GM21367 (cell line): ENCODE data around the gene TTYH2.

Experiments used
- ATAC-seq: cut with Tn5 transposase; IDR thresholded peaks from one replicate; pipeline ENCODE4 v1.9.1; 2021; ENCODE audit not compliant: unreplicated experiment

TTYH2 gene

GRCh38 chr17:74282587-74283370 lies 69.4 kb downstream of the TTYH2 start:
- ATAC-seq: no peak

GRCh38 chr17:74283371-74283673 lies 70.0 kb downstream of the TTYH2 start:
- no peak for ATAC-seq

- no peak for ATAC-seq
These were observed 73.7 kb downstream of the TTYH2 start for GRCh38 chr17:74287031-74287602.

- no peak for ATAC-seq
These were observed 75.4 kb downstream of the TTYH2 start for GRCh38 chr17:74288785-74289184.

- ATAC-seq: no peak
These were observed 76.3 kb downstream of the TTYH2 start for GRCh38 chr17:74289688-74290087.

GRCh38 chr17:74290340-74290739 lies 77.0 kb downstream of the TTYH2 start:
- ATAC-seq: no peak

- no peak for ATAC-seq
These were observed 79.1 kb downstream of the TTYH2 start for GRCh38 chr17:74292495-74292894.

GRCh38 chr17:74295625-74296547 lies 82.5 kb downstream of the TTYH2 start:
- no peak for ATAC-seq

GRCh38 chr17:74296548-74296936 lies 83.2 kb downstream of the TTYH2 start:
- ATAC-seq: no peak

- ATAC-seq: no peak
These were observed 84.6 kb downstream of the TTYH2 start for GRCh38 chr17:74297941-74298340.

GRCh38 chr17:74298778-74299177 lies 85.4 kb downstream of the TTYH2 start:
- no peak for ATAC-seq

- ATAC-seq: no peak
These were observed 86.0 kb downstream of the TTYH2 start for GRCh38 chr17:74299226-74300009.

- no peak for ATAC-seq
These were observed 89.9 kb downstream of the TTYH2 start for GRCh38 chr17:74303305-74303704.

- no peak for ATAC-seq
These were observed 90.8 kb downstream of the TTYH2 start for GRCh38 chr17:74304184-74304583.

- ATAC-seq: no peak
These were observed 92.7 kb downstream of the TTYH2 start for GRCh38 chr17:74305865-74306654.

GRCh38 chr17:74307984-74308773 lies 94.8 kb downstream of the TTYH2 start:
- no peak for ATAC-seq

- no peak for ATAC-seq
These were observed 96.5 kb downstream of the TTYH2 start for GRCh38 chr17:74309902-74310301.
